Measurements from ENCODE around the gene HNF4A. TPM values are rescaled to one million over a fixed set of nuclear protein-coding genes. Genes with fewer than 3 reads are reported as not detected.
A peak's percentile ranks its signal among the peaks of the same experiment; 100 is the strongest.

HNF4A gene
- total and polyA plus RNA-seq, 2 of the 13 experiments (the other 11 are each of a cell fraction or from before 2014, with no cell fraction given): 80.9 to 169 TPM

DNA sequence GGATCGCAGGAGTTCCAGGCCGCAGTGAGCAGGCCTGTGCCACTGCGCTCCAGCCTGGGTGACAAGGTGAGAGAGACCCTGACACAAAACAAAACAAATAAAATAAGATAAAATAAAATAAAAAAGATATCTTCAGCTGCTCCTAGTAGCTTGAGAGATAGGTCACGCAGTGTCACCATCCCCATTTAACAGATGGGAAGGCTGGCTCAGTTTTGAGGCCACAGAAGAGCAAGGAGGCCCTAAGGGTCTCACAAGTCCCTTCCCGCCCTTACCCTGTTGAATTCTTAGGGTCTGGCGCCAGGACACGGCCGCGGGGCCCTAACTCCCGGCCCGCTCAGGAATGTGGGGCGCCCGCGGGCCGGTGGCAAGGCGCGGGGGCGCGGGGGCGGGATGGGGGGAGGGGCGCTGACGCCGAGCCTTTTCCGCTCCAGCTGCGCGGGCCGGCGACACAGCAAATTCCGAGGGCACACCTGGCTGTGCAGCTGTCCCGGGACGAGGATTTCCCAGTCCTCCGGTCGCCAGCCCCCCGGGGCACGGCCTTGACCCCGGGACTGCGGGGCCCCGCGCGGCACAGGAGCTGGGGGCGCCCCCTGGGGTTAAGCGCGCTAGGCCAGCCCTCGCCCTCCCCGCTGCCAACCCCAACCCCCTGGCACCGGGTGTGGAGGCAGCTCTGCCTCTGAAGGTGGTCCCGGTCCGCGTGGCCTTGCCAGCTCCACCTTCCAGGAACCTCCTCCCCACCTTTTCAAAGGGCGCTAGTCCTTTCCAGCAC lies 28.9 kb upstream of the HNF4A start (continued):
- no peak for TF ChIP-seq CEBPG (CRISPR knock-in tag; IDR thresholded peaks at IDR 0.05)
- TF ChIP-seq ZBTB10 (CRISPR knock-in tag; IDR thresholded peaks at IDR 0.05; ENCODE audit: borderline replicate concordance): peak; percentile 98
- TF ChIP-seq FOXM1 (CRISPR knock-in tag; IDR thresholded peaks at IDR 0.05): no peak
- TF ChIP-seq, protein P1, sequence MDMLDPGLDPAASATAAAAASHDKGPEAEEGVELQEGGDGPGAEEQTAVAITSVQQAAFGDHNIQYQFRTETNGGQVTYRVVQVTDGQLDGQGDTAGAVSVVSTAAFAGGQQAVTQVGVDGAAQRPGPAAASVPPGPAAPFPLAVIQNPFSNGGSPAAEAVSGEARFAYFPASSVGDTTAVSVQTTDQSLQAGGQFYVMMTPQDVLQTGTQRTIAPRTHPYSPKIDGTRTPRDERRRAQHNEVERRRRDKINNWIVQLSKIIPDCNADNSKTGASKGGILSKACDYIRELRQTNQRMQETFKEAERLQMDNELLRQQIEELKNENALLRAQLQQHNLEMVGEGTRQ (IDR thresholded peaks at IDR 0.05; ENCODE audit: low read depth, low read length): no peak
- TF ChIP-seq, protein P1 (CRISPR knock-in tag; IDR thresholded peaks at IDR 0.05; ENCODE audit: borderline replicate concordance): no peak
- no peak for TF ChIP-seq ZNF790 (CRISPR knock-in tag; IDR thresholded peaks at IDR 0.05; ENCODE audit: borderline replicate concordance)
- TF ChIP-seq POLR2AphosphoS5 (IDR thresholded peaks at IDR 0.05; ENCODE audit: low read depth, low read length): no peak
- no peak for TF ChIP-seq ZBTB40 (IDR thresholded peaks at IDR 0.05)
- 0 out of 2 replicates have a peak, but pooled peaks have one; percentile 18 for TF ChIP-seq ZBTB40 (CRISPR knock-in tag; IDR thresholded peaks at IDR 0.05)
- no peak for TF ChIP-seq KDM2A (CRISPR knock-in tag; IDR thresholded peaks at IDR 0.05; ENCODE audit: borderline replicate concordance, low read depth)
- TF ChIP-seq MED8 (CRISPR knock-in tag; IDR thresholded peaks at IDR 0.05; ENCODE audit: insufficient replicate concordance): peak; percentile 30
- TF ChIP-seq GLI4 (CRISPR knock-in tag; IDR thresholded peaks at IDR 0.05; ENCODE audit: borderline replicate concordance): no peak
